ENCODE measurements around the gene FGF14. TPM values are rescaled to one million over a fixed set of nuclear protein-coding genes. Genes with fewer than 3 reads are reported as not detected.
"Not testable (repeated sequence)": the region's sequence is repeated elsewhere in the genome, so short reads cannot be mapped to it uniquely, and the experiment has no call there.

FGF14 gene
- total RNA-seq, 2 donors from 2014 or later: 0.14 TPM

- H3K4me3 ChIP-seq: no peak overlapping the region
- peaks cover 13% of the 10 kb centered on the region for H3K9me3 ChIP-seq
- ATAC-seq (ENCODE audit: insufficient number of reproducible peaks, low FRiP score, low read depth) (no peak), DNase-seq (ENCODE audit: low spot score) (no peak)
- no peaks in the 10 kb centered on the region for H3K36me3 ChIP-seq
- no peaks in the 10 kb centered on the region for H3K4me1 ChIP-seq (ENCODE audit: control insufficient read depth in 1 of 2, low read depth in 2 of 2)
- no peak overlapping the region for H3K27ac ChIP-seq
- no peaks in the 10 kb centered on the region for H3K27me3 ChIP-seq (replicated peaks; ENCODE audit: insufficient read depth)
- no peak for TF ChIP-seq CTCF (IDR thresholded peaks at IDR 0.05)
Measured at GRCh38 chr13:102018716-102019115, 383.1 kb downstream of the FGF14 start.

GRCh38 chr13:102017248-102017647 is 384.6 kb downstream of the FGF14 start:
- Histone ChIP-seq H3K4me3 (no peak overlapping the region), H3K27me3 (replicated peaks; ENCODE audit: insufficient read depth) (no peaks in the 10 kb centered on the region), H3K36me3 (no peaks in the 10 kb centered on the region), H3K4me1 (ENCODE audit: control insufficient read depth in 1 of 2, low read depth in 2 of 2) (peaks cover 7 to 14% of the 10 kb centered on the region in 2 donors), H3K27ac (no peak overlapping the region), H3K9me3 (peaks cover 13% of the 10 kb centered on the region)
- DNase-seq (ENCODE audit: low spot score) (no peak), ATAC-seq (ENCODE audit: insufficient number of reproducible peaks, low FRiP score, low read depth) (no peak)
- no peak for TF ChIP-seq CTCF (IDR thresholded peaks at IDR 0.05)

- peak; percentile 62 for ATAC-seq (ENCODE audit: insufficient number of reproducible peaks, low FRiP score, low read depth)
- peak overlapping the region; percentile 81 to 88 for H3K27ac ChIP-seq
- H3K4me3 ChIP-seq: peak overlapping the region; percentile 45
- TF ChIP-seq CTCF (IDR thresholded peaks at IDR 0.05): no peak
- peak; percentile 6 for DNase-seq (ENCODE audit: low spot score)
- H3K36me3 ChIP-seq: no peaks in the 10 kb centered on the region
- H3K27me3 ChIP-seq (replicated peaks; ENCODE audit: insufficient read depth): no peaks in the 10 kb centered on the region
- peaks cover 11% of the 10 kb centered on the region for H3K9me3 ChIP-seq
- peaks cover 18 to 41% of the 10 kb centered on the region in 2 donors for H3K4me1 ChIP-seq (ENCODE audit: control insufficient read depth in 1 of 2, low read depth in 2 of 2)
Measured at GRCh38 chr13:102012299-102013293, 389.3 kb downstream of the FGF14 start.

- DNase-seq (ENCODE audit: low spot score); H3K4me3 ChIP-seq; H3K27me3 ChIP-seq (replicated peaks; ENCODE audit: insufficient read depth); H3K36me3 ChIP-seq; ATAC-seq (ENCODE audit: insufficient number of reproducible peaks, low FRiP score, low read depth); H3K9me3 ChIP-seq: not testable (repeated sequence)
- peak overlapping the region; percentile 81 to 88 for H3K27ac ChIP-seq
- peaks cover 18 to 41% of the 10 kb centered on the region in 2 donors for H3K4me1 ChIP-seq (ENCODE audit: control insufficient read depth in 1 of 2, low read depth in 2 of 2)
Measured at GRCh38 chr13:102011455-102011854, 390.4 kb downstream of the FGF14 start.

DNA sequence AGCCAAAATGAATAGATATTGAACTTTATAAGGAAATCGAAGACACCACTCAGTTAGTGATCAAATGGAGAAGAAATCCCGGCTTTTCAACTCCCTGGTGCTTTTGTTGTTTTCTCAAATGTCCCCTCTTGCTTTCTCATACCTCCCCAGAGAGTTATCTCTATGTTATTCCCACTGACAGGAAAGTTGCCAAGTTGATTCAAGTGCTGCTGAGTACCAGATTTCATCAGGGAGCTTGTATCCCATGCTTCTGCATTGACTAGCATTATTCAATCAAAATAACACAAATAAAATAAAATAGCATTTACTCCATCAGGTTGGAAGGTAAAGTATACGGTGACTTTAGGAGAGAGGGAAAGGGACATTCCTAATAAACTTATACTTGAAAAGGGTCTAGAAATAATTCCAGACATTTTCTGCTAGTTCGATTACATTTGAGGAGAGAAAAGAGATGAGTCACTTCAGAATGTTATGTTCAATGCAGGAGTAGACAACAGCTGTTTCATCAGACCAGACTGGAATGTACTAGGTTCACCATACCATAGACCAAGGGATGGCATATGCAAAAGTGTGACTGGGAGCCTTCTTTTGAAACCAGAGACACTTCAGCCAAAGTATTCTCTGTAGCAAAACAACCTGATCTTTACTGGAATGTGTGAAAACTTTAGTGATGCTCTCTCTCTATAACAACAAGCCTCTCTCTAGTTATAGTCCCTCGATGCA is 397.8 kb downstream of the FGF14 start:
- peak overlapping the region; percentile 15 to 41 for H3K27ac ChIP-seq
- ATAC-seq (ENCODE audit: insufficient number of reproducible peaks, low FRiP score, low read depth): no peak

More for the DNA sequence above, 397.8 kb downstream of the FGF14 start:
- H3K27me3 ChIP-seq (replicated peaks; ENCODE audit: insufficient read depth): no peaks in the 10 kb centered on the region
- no peak overlapping the region for H3K4me3 ChIP-seq
- H3K4me1 ChIP-seq (ENCODE audit: control insufficient read depth in 1 of 2, low read depth in 2 of 2): peaks cover 12 to 49% of the 10 kb centered on the region in 2 donors
- H3K36me3 ChIP-seq: no peaks in the 10 kb centered on the region
- no peak for TF ChIP-seq CTCF (IDR thresholded peaks at IDR 0.05)
- H3K9me3 ChIP-seq: no peaks in the 10 kb centered on the region
- DNase-seq (ENCODE audit: low spot score): no peak
